GM12878 (cell line): ENCODE results near the gene HMCN2. TPM values are rescaled to one million over a fixed set of nuclear protein-coding genes. Genes with fewer than 3 reads are reported as not detected.
A peak's percentile ranks its signal among the peaks of the same experiment; 100 is the strongest.

Experiments
- ATAC-seq: fragments of 200-7000 bp; cut with Tn5 transposase; 3 replicates; pipeline ENCODE4 v1.9.1; 2020; ENCODE audit warnings: mild to moderate bottlenecking, moderate library complexity
- BruUV-seq: library from RNA; stranded (reverse); fragments of 400-500 nt; replicated peaks from 2 replicates; lab custom pipeline; 2021; lab: Mats Ljungman, UMichigan
- CTCF ChIA-PET: fragments of 300-600 bp; sonication (Branson Sonifier 250); formaldehyde crosslinking; extraction: SDS; loops from one replicate; lab custom pipeline; 2021; ENCODE audit warnings: inconsistent platforms; lab: Yijun Ruan, JAX
- POLR2A ChIA-PET: fragments of 350-600 bp; formaldehyde crosslinking; extraction: SDS; loops from one replicate; lab custom pipeline; 2021; ENCODE audit warnings: inconsistent platforms; lab: Charles Lee
- RAD21 ChIA-PET: fragments of 300-600 bp; sonication (Branson Sonifier 250); formaldehyde crosslinking; loops from one replicate; lab custom pipeline; 2023; ENCODE audit warnings: antibody characterized with exemption; ENCODE audit not compliant: unreplicated experiment; lab: Charles Lee
- SMC1A ChIA-PET: fragments of 300-600 bp; sonication (Branson Sonifier 250); formaldehyde crosslinking; loops from one replicate; lab custom pipeline; 2023; ENCODE audit not compliant: unreplicated experiment, uncharacterized antibody; lab: Charles Lee
- DNase-seq: peaks from one replicate; pipeline ENCODE4 v3.0.0-alpha.2; 2011; ENCODE audit warnings: low read depth, low spot score
- FAIRE-seq: peaks from 3 replicates; lab custom pipeline; 2011; peaks lifted over from hg19 to GRCh38; lab: Jason Lieb, UNC
- H2AFZ ChIP-seq: 2 replicates; pipeline ENCODE4 v1.6.0; 2011; ENCODE audit warnings: low read depth, low read length, control low read depth; ENCODE audit not compliant: control insufficient read depth
- H3K27ac ChIP-seq: 2 replicates; pipeline ENCODE4 v1.5.1; 2011; ENCODE audit warnings: control low read depth; ENCODE audit not compliant: control insufficient read depth, insufficient read depth
- H3K27me3 ChIP-seq, 2 experiments: replicated peaks in 1 of 2; 2 replicates each; pipeline versions ENCODE4 v1.6.0 to v1.6.1; 2011; ENCODE audit warnings: low read length in 1 of 2; ENCODE audit not compliant: control insufficient read depth in 2 of 2, insufficient read depth in 2 of 2
- H3K36me3 ChIP-seq, 2 experiments: 2 replicates each; pipeline ENCODE4 v1.5.1; 2011; ENCODE audit warnings: low read length in 1 of 2; ENCODE audit not compliant: control insufficient read depth in 2 of 2, insufficient read depth in 2 of 2
- H3K4me1 ChIP-seq: 2 replicates; pipeline ENCODE4 v1.6.1; 2011; ENCODE audit warnings: mild to moderate bottlenecking, low read length, moderate library complexity, mixed read lengths; ENCODE audit not compliant: control insufficient read depth, insufficient read depth
- H3K4me2 ChIP-seq: 2 replicates; pipeline ENCODE4 v1.6.0; 2011; ENCODE audit warnings: control low read depth; ENCODE audit not compliant: control insufficient read depth, insufficient read depth
- H3K4me3 ChIP-seq: fragments of 200-600 bp; sonication (generic); 2 replicates; pipeline ENCODE4 v1.5.1; 2016
- H3K79me2 ChIP-seq: 2 replicates; pipeline ENCODE4 v1.6.0; 2011; ENCODE audit warnings: low read length; ENCODE audit not compliant: control insufficient read depth, insufficient read depth
- H3K9ac ChIP-seq: 2 replicates; pipeline ENCODE4 v1.8.0; 2011; ENCODE audit warnings: low read length, control low read depth, mixed read lengths; ENCODE audit not compliant: control insufficient read depth, insufficient read depth
- H3K9me3 ChIP-seq: replicated peaks from 3 replicates; pipeline ENCODE4 v1.5.1; 2011; ENCODE audit warnings: mild to moderate bottlenecking, low read length; ENCODE audit not compliant: control insufficient read depth, insufficient read depth
- H4K20me1 ChIP-seq: 2 replicates; pipeline ENCODE4 v1.6.0; 2011; ENCODE audit not compliant: control insufficient read depth, insufficient read depth
- BACH1 ChIP-seq: fragments of 450-650 bp; IDR thresholded peaks from 2 replicates; pipeline ENCODE4 v1.6.1; 2017; ENCODE audit warnings: mild to moderate bottlenecking, borderline replicate concordance
- FOXK2 ChIP-seq: fragments of 450-650 bp; IDR thresholded peaks from 2 replicates; pipeline ENCODE4 v1.6.1; 2017; ENCODE audit warnings: mild to moderate bottlenecking, moderate library complexity
- IKZF2 ChIP-seq, 2 experiments: fragments of 450-650 bp; IDR thresholded peaks; 2 replicates each; pipeline ENCODE4 v1.6.1; 2017; ENCODE audit warnings: mild to moderate bottlenecking in 2 of 2, moderate library complexity in 2 of 2
- KAT2A ChIP-seq: conservative IDR thresholded peaks from 2 replicates; pipeline ENCODE4 v1.6.1; 2011; ENCODE audit warnings: low read depth, low read length; ENCODE audit not compliant: control insufficient read depth
- NFYB ChIP-seq: IDR thresholded peaks from 2 replicates; pipeline ENCODE4 v1.6.1; 2011; ENCODE audit warnings: low read depth, mild to moderate bottlenecking, low read length, improper control_type of control experiment, moderate library complexity; ENCODE audit not compliant: insufficient read depth
- NR2F1 ChIP-seq: fragments of 450-650 bp; conservative IDR thresholded peaks from 2 replicates; pipeline ENCODE4 v1.6.1; 2017; ENCODE audit warnings: mild to moderate bottlenecking
- POU2F2 ChIP-seq: IDR thresholded peaks from 3 replicates; pipeline ENCODE4 v1.6.1; 2011; ENCODE audit warnings: low read depth, mild to moderate bottlenecking, low read length, borderline replicate concordance
- RAD21 ChIP-seq: IDR thresholded peaks from 2 replicates; pipeline ENCODE4 v1.6.1; 2011; ENCODE audit warnings: mild to moderate bottlenecking, low read depth, low read length, moderate library complexity; ENCODE audit not compliant: insufficient read depth
- RAD51 ChIP-seq: fragments of 450-650 bp; IDR thresholded peaks from 2 replicates; pipeline ENCODE4 v1.6.1; 2016; ENCODE audit warnings: moderate library complexity, mild to moderate bottlenecking, inconsistent platforms
- SMC3 ChIP-seq: IDR thresholded peaks from 2 replicates; pipeline ENCODE4 v1.6.1; 2011; ENCODE audit warnings: low read length, improper control_type of control experiment, borderline replicate concordance
- ZNF24 ChIP-seq: fragments of 450-650 bp; IDR thresholded peaks from 2 replicates; pipeline ENCODE4 v1.6.1; 2017; ENCODE audit warnings: antibody characterized with exemption, mild to moderate bottlenecking
- WGBS: methylation state at CpG from one replicate; pipeline ENCODE4 v1.1.6; 2016; ENCODE audit warnings: low lambda C conversion rate; ENCODE audit not compliant: insufficient replicate concordance, insufficient coverage; ENCODE audit errors: missing lambda C conversion rate; 5-methylcytosine and 5-hydroxymethylcytosine counted together
- in situ Hi-C: fragments of 300-500 bp; cut with MboI; formaldehyde crosslinking; loops from 9 replicates; pipeline ENCODE4 v1.14.3; 2018; ENCODE audit warnings: mixed read lengths
- intact Hi-C: fragments of 100-400 bp; cut with micrococcal nuclease; formaldehyde crosslinking; loops from one replicate; pipeline ENCODE4 v1.14.2; 2022; ENCODE audit not compliant: unreplicated experiment
- polyA plus RNA-seq, 11 experiments: library from polyadenylated mRNA; depleted of rRNA in 4 of 11; unstranded in 6 of 11; stranded (reverse) in 5 of 11; fragments of >200 nt; fragmentation: Nextera tagmentation in 4 of 11; fragmentation: Illumina TruSeq in 1 of 11; extraction: Ambion mirVana in 4 of 11; extraction: Trizol in 1 of 11; gene quantifications; 1 replicate in 1 of 11; 2 replicates in 10 of 11; pipeline versions ENCODE4 v1.2.1 to v1.2.3, GENCODE V29; 2011 to 2016; ENCODE audit warnings: inconsistent platforms in 2 of 11, missing spikeins in 2 of 11, low read depth in 1 of 11
- total RNA-seq, 4 experiments: library from RNA; depleted of rRNA in 3 of 4; stranded (reverse); fragments of >200 nt in 3 of 4; fragmentation: Illumina TruSeq in 1 of 4; extraction: Trizol in 1 of 4; gene quantifications; 2 replicates each; pipeline versions ENCODE4 v1.2.1 to v1.2.3, GENCODE V29; 2013 to 2021
- TF ChIP-seq, protein P1 (sequence below): fragments of 450-650 bp; IDR thresholded peaks from 2 replicates; pipeline ENCODE4 v1.6.1; 2014; ENCODE audit warnings: mild to moderate bottlenecking
- TF ChIP-seq, protein P2 (sequence below): IDR thresholded peaks from 2 replicates; pipeline ENCODE4 v1.6.1; 2011; ENCODE audit warnings: borderline replicate concordance, low read depth, mild to moderate bottlenecking, moderate library complexity, low read length; ENCODE audit not compliant: insufficient read depth, poor library complexity, severe bottlenecking
- TF ChIP-seq, protein P3 (sequence below): IDR thresholded peaks from 2 replicates; pipeline ENCODE4 v1.6.1; 2012; ENCODE audit warnings: low read length, inconsistent platforms
- TF ChIP-seq, protein P4 (sequence below), 3 experiments: IDR thresholded peaks in 2 of 3; conservative IDR thresholded peaks in 1 of 3; 2 replicates each; pipeline ENCODE4 v1.5.1; 2011; ENCODE audit warnings: low read depth in 3 of 3, low read length in 3 of 3, mild to moderate bottlenecking in 3 of 3, control low read depth in 2 of 3, moderate library complexity in 2 of 3, inconsistent platforms in 1 of 3, mixed read lengths in 1 of 3; ENCODE audit not compliant: control insufficient read depth in 2 of 3, insufficient read depth in 1 of 3; ENCODE audit errors: extremely low read depth in 1 of 3

HMCN2 gene
- total and polyA plus RNA-seq, 10 of the 15 experiments (the other 5 are each of a cell fraction or from before 2014, with no cell fraction given) = 0.04 TPM; not detected in 9

DNA sequence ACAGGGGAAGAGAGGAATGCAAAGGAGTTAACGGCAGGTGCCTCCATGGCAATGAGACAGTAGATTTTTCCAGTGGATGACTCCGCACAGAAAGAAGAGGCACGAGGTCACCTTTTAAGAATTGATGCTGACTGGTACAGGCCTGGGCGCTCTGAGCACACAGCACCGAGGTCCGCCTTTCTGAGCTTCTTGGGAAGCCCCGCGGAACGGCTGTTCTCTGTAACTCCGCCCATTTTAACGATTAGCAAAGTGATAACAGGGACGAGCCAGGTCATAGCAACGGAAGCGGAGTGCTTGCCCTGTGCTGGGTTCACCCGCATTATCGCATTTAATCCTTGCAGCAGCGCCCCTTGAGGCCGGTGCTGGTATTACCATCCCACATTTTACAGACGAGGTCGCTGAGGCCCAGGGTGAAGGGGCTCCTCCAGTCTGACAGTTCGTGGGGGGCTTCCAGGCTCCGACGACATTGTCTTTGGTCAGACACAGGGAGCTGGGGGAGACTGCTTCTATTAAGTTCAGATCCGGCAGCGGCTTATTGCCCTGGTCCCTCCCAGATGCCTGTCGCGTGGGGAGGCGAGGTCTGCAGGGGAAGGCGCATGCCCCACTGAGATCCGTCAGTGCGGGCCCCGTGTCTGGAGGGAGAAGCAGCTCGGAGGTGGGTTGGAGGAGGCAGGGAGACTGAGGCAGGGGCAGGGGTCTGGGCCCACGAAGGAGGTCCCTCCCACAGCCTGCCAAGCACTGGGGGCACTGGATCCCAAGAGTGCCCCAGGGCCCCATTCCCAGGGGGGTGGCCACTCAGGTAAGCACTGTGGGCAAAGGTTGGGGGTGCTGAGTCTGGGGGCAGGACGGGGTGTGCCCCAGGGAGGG lies 22.3 kb upstream of the HMCN2 start:
- Histone ChIP-seq H2AFZ (peak overlapping the region; percentile 78), H3K9me3 (no peaks in the 10 kb centered on the region), H3K9ac (no peak overlapping the region), H3K4me1 (peaks cover 19% of the 10 kb centered on the region), H3K27ac (no peak overlapping the region), H4K20me1 (no peaks in the 10 kb centered on the region), H3K79me2 (no peaks in the 10 kb centered on the region), H3K4me3 (no peak overlapping the region), H3K36me3 (no peaks in the 10 kb centered on the region), H3K4me2 (peak overlapping the region; percentile 60), H3K27me3 (no peaks in the 10 kb centered on the region)
- CTCF ChIA-PET = interaction anchor here (0.6 to 5.0 kb wide), 18 partner anchors 8 to 358 kb away, joined by 3 to 35 read pairs (median 3); no protein-coding TSS in a partner anchor
- SMC1A ChIA-PET = interaction anchor here (0.8 to 1.6 kb wide), 2 partner anchors 70 to 136 kb away, joined by 3 to 8 read pairs; no protein-coding TSS in a partner anchor
- RAD21 ChIA-PET = interaction anchor here (1.0 to 3.9 kb wide), 2 partner anchors 72 to 135 kb away, joined by 3 to 20 read pairs; no protein-coding TSS in a partner anchor
- DNase-seq (peak; percentile 31), FAIRE-seq (peak; percentile 91), ATAC-seq (peak; percentile 82)
- in situ Hi-C loops = loop anchor here (10.0 kb wide), 1 partner anchor 368 kb away; no protein-coding TSS in a partner anchor
- no TSS peak for BruUV-seq
- intact Hi-C loops = loop anchor here (5.0 kb wide), 1 partner anchor 116 kb away; no protein-coding TSS in a partner anchor
- POLR2A ChIA-PET = no interaction called here
- TF ChIP-seq, protein P1, sequence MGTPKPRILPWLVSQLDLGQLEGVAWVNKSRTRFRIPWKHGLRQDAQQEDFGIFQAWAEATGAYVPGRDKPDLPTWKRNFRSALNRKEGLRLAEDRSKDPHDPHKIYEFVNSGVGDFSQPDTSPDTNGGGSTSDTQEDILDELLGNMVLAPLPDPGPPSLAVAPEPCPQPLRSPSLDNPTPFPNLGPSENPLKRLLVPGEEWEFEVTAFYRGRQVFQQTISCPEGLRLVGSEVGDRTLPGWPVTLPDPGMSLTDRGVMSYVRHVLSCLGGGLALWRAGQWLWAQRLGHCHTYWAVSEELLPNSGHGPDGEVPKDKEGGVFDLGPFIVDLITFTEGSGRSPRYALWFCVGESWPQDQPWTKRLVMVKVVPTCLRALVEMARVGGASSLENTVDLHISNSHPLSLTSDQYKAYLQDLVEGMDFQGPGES = no peak
- TF ChIP-seq NR2F1 (peak; percentile 48; the same call in 1 of the 2 replicates), NFYB (no peak), POU2F2 (peak; percentile 80; the same call in 1 of the 3 replicates), ZNF24 (no peak), RAD21 (peak; percentile 47), IKZF2 (IDR thresholded peaks at IDR 0.05) (no peak), BACH1 (no peak), RAD51 (no peak), SMC3 (peak; percentile 30; the same call in 1 of the 2 replicates), KAT2A (no peak), FOXK2 (no peak)
- TF ChIP-seq, protein P2, sequence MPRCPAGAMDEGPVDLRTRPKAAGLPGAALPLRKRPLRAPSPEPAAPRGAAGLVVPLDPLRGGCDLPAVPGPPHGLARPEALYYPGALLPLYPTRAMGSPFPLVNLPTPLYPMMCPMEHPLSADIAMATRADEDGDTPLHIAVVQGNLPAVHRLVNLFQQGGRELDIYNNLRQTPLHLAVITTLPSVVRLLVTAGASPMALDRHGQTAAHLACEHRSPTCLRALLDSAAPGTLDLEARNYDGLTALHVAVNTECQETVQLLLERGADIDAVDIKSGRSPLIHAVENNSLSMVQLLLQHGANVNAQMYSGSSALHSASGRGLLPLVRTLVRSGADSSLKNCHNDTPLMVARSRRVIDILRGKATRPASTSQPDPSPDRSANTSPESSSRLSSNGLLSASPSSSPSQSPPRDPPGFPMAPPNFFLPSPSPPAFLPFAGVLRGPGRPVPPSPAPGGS = no peak
- TF ChIP-seq, protein P3, sequence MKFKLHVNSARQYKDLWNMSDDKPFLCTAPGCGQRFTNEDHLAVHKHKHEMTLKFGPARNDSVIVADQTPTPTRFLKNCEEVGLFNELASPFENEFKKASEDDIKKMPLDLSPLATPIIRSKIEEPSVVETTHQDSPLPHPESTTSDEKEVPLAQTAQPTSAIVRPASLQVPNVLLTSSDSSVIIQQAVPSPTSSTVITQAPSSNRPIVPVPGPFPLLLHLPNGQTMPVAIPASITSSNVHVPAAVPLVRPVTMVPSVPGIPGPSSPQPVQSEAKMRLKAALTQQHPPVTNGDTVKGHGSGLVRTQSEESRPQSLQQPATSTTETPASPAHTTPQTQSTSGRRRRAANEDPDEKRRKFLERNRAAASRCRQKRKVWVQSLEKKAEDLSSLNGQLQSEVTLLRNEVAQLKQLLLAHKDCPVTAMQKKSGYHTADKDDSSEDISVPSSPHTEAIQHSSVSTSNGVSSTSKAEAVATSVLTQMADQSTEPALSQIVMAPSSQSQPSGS = no peak
- TF ChIP-seq, protein P4, sequence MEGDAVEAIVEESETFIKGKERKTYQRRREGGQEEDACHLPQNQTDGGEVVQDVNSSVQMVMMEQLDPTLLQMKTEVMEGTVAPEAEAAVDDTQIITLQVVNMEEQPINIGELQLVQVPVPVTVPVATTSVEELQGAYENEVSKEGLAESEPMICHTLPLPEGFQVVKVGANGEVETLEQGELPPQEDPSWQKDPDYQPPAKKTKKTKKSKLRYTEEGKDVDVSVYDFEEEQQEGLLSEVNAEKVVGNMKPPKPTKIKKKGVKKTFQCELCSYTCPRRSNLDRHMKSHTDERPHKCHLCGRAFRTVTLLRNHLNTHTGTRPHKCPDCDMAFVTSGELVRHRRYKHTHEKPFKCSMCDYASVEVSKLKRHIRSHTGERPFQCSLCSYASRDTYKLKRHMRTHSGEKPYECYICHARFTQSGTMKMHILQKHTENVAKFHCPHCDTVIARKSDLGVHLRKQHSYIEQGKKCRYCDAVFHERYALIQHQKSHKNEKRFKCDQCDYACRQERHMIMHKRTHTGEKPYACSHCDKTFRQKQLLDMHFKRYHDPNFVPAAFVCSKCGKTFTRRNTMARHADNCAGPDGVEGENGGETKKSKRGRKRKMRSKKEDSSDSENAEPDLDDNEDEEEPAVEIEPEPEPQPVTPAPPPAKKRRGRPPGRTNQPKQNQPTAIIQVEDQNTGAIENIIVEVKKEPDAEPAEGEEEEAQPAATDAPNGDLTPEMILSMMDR (IDR thresholded peaks at IDR 0.05 in 2 of 3, conservative IDR thresholded peaks at IDR 0.05 in 1 of 3; ENCODE audit: control insufficient read depth in 2 of 3, extremely low read depth in 1 of 3, insufficient read depth in 1 of 3, low read depth in 3 of 3, low read length in 3 of 3) = peak; percentile 79 to 92 (median 79)
- 24% methylated on average over 31 of the region's 35 CpGs for WGBS
